Measurements from ENCODE around the gene NEK10.

- TF ChIP-seq CTCF (IDR thresholded peaks at IDR 0.05) (no peak), POLR2AphosphoS5 (IDR thresholded peaks at IDR 0.05) (no peak), POLR2A (IDR thresholded peaks at IDR 0.05) (no peak)
These were observed 44.5 kb downstream of the NEK10 start for GRCh38 chr3:27324686-27325085.
